Measurements from ENCODE around the gene HERC2.
"Not testable (repeated sequence)": the region's sequence is repeated elsewhere in the genome, so short reads cannot be mapped to it uniquely, and the experiment has no call there.

The HERC2 gene

DNA sequence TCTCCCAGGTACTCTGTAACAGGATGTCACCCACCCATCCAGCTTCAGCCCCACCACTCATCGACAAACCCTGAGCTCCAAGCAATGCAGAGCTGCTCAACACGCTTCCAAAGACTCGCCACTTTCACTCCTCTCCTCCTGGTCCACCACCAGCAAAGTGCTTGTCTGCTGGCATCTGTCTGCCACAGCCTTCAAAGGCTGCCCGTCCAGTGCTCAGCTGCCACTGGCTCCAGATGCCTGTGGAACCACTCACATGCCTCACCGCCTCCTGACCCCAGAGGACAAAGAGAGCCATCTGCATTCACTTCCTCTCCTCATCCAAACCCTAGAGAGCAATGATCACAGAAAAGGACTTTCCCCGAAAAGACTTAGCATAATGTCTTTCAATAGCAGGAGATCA, 113.4 kb downstream of the HERC2 start:
- Histone ChIP-seq H3K9me3 (ENCODE audit: control insufficient read depth, low read length) (no peaks in the 10 kb centered on the region), H3K27ac (ENCODE audit: insufficient read depth, low read length, poor library complexity, severe bottlenecking) (no peak overlapping the region), H3K4me1 (ENCODE audit: control insufficient read depth, insufficient read depth, low read length, poor library complexity, severe bottlenecking) (no peaks in the 10 kb centered on the region), H3K27me3 (replicated peaks; ENCODE audit: control insufficient read depth, insufficient read depth, low read length, poor library complexity, severe bottlenecking) (no peaks in the 10 kb centered on the region), H3K36me3 (ENCODE audit: control insufficient read depth, insufficient read depth, low read length) (no peaks in the 10 kb centered on the region), H3K4me3 (ENCODE audit: insufficient read depth, low read depth, low read length, poor library complexity, severe bottlenecking) (no peak overlapping the region)
- no peak for DNase-seq

- not testable (repeated sequence) for H3K4me1 ChIP-seq (ENCODE audit: control insufficient read depth, insufficient read depth, low read length, poor library complexity, severe bottlenecking); H3K27ac ChIP-seq (ENCODE audit: insufficient read depth, low read length, poor library complexity, severe bottlenecking); H3K9me3 ChIP-seq (ENCODE audit: control insufficient read depth, low read length); H3K36me3 ChIP-seq (ENCODE audit: control insufficient read depth, insufficient read depth, low read length); DNase-seq; H3K4me3 ChIP-seq (ENCODE audit: insufficient read depth, low read depth, low read length, poor library complexity, severe bottlenecking); H3K27me3 ChIP-seq (replicated peaks; ENCODE audit: control insufficient read depth, insufficient read depth, low read length, poor library complexity, severe bottlenecking)
Measured at GRCh38 chr15:28205640-28206039, 116.3 kb downstream of the HERC2 start.

- not testable (repeated sequence) for H3K4me3 ChIP-seq (ENCODE audit: insufficient read depth, low read depth, low read length, poor library complexity, severe bottlenecking); DNase-seq; H3K36me3 ChIP-seq (ENCODE audit: control insufficient read depth, insufficient read depth, low read length); H3K27ac ChIP-seq (ENCODE audit: insufficient read depth, low read length, poor library complexity, severe bottlenecking); H3K4me1 ChIP-seq (ENCODE audit: control insufficient read depth, insufficient read depth, low read length, poor library complexity, severe bottlenecking); H3K27me3 ChIP-seq (replicated peaks; ENCODE audit: control insufficient read depth, insufficient read depth, low read length, poor library complexity, severe bottlenecking); H3K9me3 ChIP-seq (ENCODE audit: control insufficient read depth, low read length)
Measured at GRCh38 chr15:28203055-28203828, 118.7 kb downstream of the HERC2 start.

GRCh38 chr15:28202124-28202523, 119.9 kb downstream of the HERC2 start:
- not testable (repeated sequence) for H3K36me3 ChIP-seq (ENCODE audit: control insufficient read depth, insufficient read depth, low read length); H3K27ac ChIP-seq (ENCODE audit: insufficient read depth, low read length, poor library complexity, severe bottlenecking); H3K4me1 ChIP-seq (ENCODE audit: control insufficient read depth, insufficient read depth, low read length, poor library complexity, severe bottlenecking); H3K4me3 ChIP-seq (ENCODE audit: insufficient read depth, low read depth, low read length, poor library complexity, severe bottlenecking); H3K27me3 ChIP-seq (replicated peaks; ENCODE audit: control insufficient read depth, insufficient read depth, low read length, poor library complexity, severe bottlenecking); DNase-seq; H3K9me3 ChIP-seq (ENCODE audit: control insufficient read depth, low read length)

DNA sequence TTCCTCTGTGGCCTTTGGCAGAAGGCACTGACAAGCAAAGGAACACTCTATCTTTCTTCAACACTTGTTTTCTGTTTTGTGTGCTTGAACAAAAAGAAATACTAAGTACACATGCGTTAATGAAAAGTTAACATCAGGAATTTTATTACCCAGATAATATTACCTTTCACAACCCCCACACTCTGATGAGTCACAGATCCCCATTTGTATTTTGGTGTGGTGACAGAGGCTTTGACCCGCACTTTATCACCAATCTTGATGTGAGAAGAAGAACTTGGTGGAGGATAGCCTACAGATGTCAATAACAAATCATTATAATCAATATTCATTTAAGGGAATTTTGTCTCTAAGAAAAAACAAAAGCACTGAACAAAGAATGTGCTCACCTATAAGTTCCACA, 123.8 kb downstream of the HERC2 start:
- not testable (repeated sequence) for DNase-seq; H3K36me3 ChIP-seq (ENCODE audit: control insufficient read depth, insufficient read depth, low read length); H3K27ac ChIP-seq (ENCODE audit: insufficient read depth, low read length, poor library complexity, severe bottlenecking)

DNA sequence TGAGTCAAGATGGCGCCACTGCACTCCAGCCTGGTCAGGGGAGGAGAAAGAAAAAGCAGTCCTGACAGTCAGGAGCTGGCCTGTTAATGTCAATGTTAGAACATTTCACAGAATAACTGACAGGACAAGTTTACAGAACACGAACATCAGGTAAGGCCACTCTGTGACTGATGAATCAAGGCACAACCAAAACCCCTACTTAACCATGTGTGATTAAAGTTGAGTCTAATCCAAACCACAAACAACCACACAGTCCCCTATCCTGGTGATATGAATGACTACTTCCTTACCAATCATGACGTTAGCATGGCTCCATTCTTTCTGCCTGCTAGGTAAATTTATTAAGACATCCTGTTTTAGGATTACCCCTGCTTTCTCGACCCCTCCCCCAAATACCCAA, 124.3 kb downstream of the HERC2 start:
- not testable (repeated sequence) for H3K36me3 ChIP-seq (ENCODE audit: control insufficient read depth, insufficient read depth, low read length)

More for the DNA sequence above, 123.8 kb downstream of the HERC2 start:
- H3K4me1 ChIP-seq (ENCODE audit: control insufficient read depth, insufficient read depth, low read length, poor library complexity, severe bottlenecking); H3K9me3 ChIP-seq (ENCODE audit: control insufficient read depth, low read length); H3K27me3 ChIP-seq (replicated peaks; ENCODE audit: control insufficient read depth, insufficient read depth, low read length, poor library complexity, severe bottlenecking); H3K4me3 ChIP-seq (ENCODE audit: insufficient read depth, low read depth, low read length, poor library complexity, severe bottlenecking): not testable (repeated sequence)

DNA sequence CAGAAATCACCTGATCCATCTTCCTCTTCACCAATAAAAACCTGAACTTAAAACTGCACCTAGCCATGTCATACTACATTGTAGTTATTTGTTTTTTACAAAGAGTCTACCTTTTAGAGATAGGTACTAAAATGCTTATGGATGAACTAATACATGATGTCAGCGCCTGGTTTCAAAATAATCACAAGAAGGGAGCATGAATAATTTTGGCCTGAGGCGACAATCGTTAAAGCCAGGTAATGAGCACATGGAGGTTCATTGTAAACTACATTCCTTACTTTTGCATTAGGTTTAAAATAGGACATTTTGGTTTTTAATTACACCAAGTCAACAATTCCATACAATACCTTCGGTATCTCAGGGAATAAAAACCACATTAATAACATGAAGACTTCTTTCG, 125.4 kb downstream of the HERC2 start:
- not testable (repeated sequence) for H3K4me1 ChIP-seq (ENCODE audit: control insufficient read depth, insufficient read depth, low read length, poor library complexity, severe bottlenecking); H3K9me3 ChIP-seq (ENCODE audit: control insufficient read depth, low read length); H3K27me3 ChIP-seq (replicated peaks; ENCODE audit: control insufficient read depth, insufficient read depth, low read length, poor library complexity, severe bottlenecking); H3K27ac ChIP-seq (ENCODE audit: insufficient read depth, low read length, poor library complexity, severe bottlenecking); H3K36me3 ChIP-seq (ENCODE audit: control insufficient read depth, insufficient read depth, low read length); H3K4me3 ChIP-seq (ENCODE audit: insufficient read depth, low read depth, low read length, poor library complexity, severe bottlenecking); DNase-seq

More for the DNA sequence above, 124.3 kb downstream of the HERC2 start:
- H3K4me1 ChIP-seq (ENCODE audit: control insufficient read depth, insufficient read depth, low read length, poor library complexity, severe bottlenecking); H3K27me3 ChIP-seq (replicated peaks; ENCODE audit: control insufficient read depth, insufficient read depth, low read length, poor library complexity, severe bottlenecking); H3K9me3 ChIP-seq (ENCODE audit: control insufficient read depth, low read length); H3K4me3 ChIP-seq (ENCODE audit: insufficient read depth, low read depth, low read length, poor library complexity, severe bottlenecking); DNase-seq; H3K27ac ChIP-seq (ENCODE audit: insufficient read depth, low read length, poor library complexity, severe bottlenecking): not testable (repeated sequence)

GRCh38 chr15:28192772-28193171, 129.2 kb downstream of the HERC2 start:
- peaks cover 17% of the 10 kb centered on the region for H3K36me3 ChIP-seq (ENCODE audit: control insufficient read depth, insufficient read depth, low read length)

DNA sequence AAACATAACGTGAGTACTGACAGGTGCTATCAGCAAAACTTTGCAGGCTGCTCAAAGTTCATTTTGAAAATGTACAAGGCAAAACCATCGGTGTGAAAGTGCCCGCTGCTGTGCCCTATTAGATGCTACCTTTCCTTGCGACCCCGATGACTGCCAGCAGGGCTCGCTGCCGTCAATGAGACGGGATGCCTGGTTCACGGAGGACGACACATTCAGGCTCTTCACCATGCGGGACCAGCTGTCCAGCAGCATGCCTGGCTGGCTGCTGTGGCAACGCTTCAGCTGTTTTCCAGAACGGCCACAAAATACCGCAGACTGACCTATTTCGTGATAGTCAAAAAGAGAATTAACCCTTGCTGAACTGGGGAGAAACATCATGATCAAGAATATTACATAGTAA, 130.1 kb downstream of the HERC2 start:
- DNase-seq = no peak
- H3K9me3 ChIP-seq (ENCODE audit: control insufficient read depth, low read length) = no peaks in the 10 kb centered on the region
- H3K27me3 ChIP-seq (replicated peaks; ENCODE audit: control insufficient read depth, insufficient read depth, low read length, poor library complexity, severe bottlenecking) = no peaks in the 10 kb centered on the region
- peaks cover 19% of the 10 kb centered on the region for H3K36me3 ChIP-seq (ENCODE audit: control insufficient read depth, insufficient read depth, low read length)
- no peak overlapping the region for H3K27ac ChIP-seq (ENCODE audit: insufficient read depth, low read length, poor library complexity, severe bottlenecking)
- H3K4me1 ChIP-seq (ENCODE audit: control insufficient read depth, insufficient read depth, low read length, poor library complexity, severe bottlenecking) = no peaks in the 10 kb centered on the region
- H3K4me3 ChIP-seq (ENCODE audit: insufficient read depth, low read depth, low read length, poor library complexity, severe bottlenecking) = no peak overlapping the region

More at GRCh38 chr15:28192772-28193171, 129.2 kb downstream of the HERC2 start:
- Histone ChIP-seq H3K4me1 (ENCODE audit: control insufficient read depth, insufficient read depth, low read length, poor library complexity, severe bottlenecking) (no peaks in the 10 kb centered on the region), H3K4me3 (ENCODE audit: insufficient read depth, low read depth, low read length, poor library complexity, severe bottlenecking) (no peak overlapping the region), H3K27me3 (replicated peaks; ENCODE audit: control insufficient read depth, insufficient read depth, low read length, poor library complexity, severe bottlenecking) (no peaks in the 10 kb centered on the region), H3K9me3 (ENCODE audit: control insufficient read depth, low read length) (no peaks in the 10 kb centered on the region), H3K27ac (ENCODE audit: insufficient read depth, low read length, poor library complexity, severe bottlenecking) (no peak overlapping the region)
- no peak for DNase-seq

- Histone ChIP-seq H3K27ac (ENCODE audit: insufficient read depth, low read length, poor library complexity, severe bottlenecking) (no peak overlapping the region), H3K36me3 (ENCODE audit: control insufficient read depth, insufficient read depth, low read length) (peaks cover 19% of the 10 kb centered on the region), H3K4me3 (ENCODE audit: insufficient read depth, low read depth, low read length, poor library complexity, severe bottlenecking) (no peak overlapping the region), H3K27me3 (replicated peaks; ENCODE audit: control insufficient read depth, insufficient read depth, low read length, poor library complexity, severe bottlenecking) (no peaks in the 10 kb centered on the region), H3K4me1 (ENCODE audit: control insufficient read depth, insufficient read depth, low read length, poor library complexity, severe bottlenecking) (no peaks in the 10 kb centered on the region), H3K9me3 (ENCODE audit: control insufficient read depth, low read length) (no peaks in the 10 kb centered on the region)
- no peak for DNase-seq
Measured at GRCh38 chr15:28190391-28191174, 131.4 kb downstream of the HERC2 start.

Data from effector memory CD4-positive, alpha-beta T cell (primary cell).